K562 (cell line): ENCODE measurements around the gene ISYNA1. TPM values are rescaled to one million over a fixed set of nuclear protein-coding genes. Genes with fewer than 3 reads are reported as not detected.

Source experiments
- BCOR ChIP-seq: fragments of 450-650 bp; IDR thresholded peaks from 2 replicates; pipeline ENCODE4 v1.6.1; 2016
- ETV5 ChIP-seq: sonication (generic); formaldehyde crosslinking; IDR thresholded peaks from 2 replicates; pipeline ENCODE4 v1.4.0; 2020; ENCODE audit warnings: low read depth, mild to moderate bottlenecking, missing genetic modification reagents
- FOXJ2 ChIP-seq: fragments of 200-800 bp; sonication (Bioruptor generic); IDR thresholded peaks from 2 replicates; pipeline ENCODE4 v1.6.1; 2016; ENCODE audit warnings: missing genetic modification characterization, missing compliant biosample characterization
- FUS ChIP-seq: fragments of 200-400 bp; formaldehyde crosslinking; optimal IDR thresholded peaks from 2 replicates; pipeline ENCODE3; 2017; ENCODE audit warnings: low read depth, low read length
- HDAC3 ChIP-seq: fragments of 450-650 bp; IDR thresholded peaks from 2 replicates; pipeline ENCODE4 v1.6.1; 2018; ENCODE audit warnings: borderline replicate concordance, mild to moderate bottlenecking, moderate library complexity; ENCODE audit not compliant: partially characterized antibody
- KDM5B ChIP-seq: fragments of 200-600 bp; sonication (generic); IDR thresholded peaks from 2 replicates; pipeline ENCODE4 v1.6.1; 2012; ENCODE audit warnings: low read depth, mild to moderate bottlenecking, moderate library complexity, low read length, control low read depth, inconsistent platforms; ENCODE audit not compliant: insufficient replicate concordance
- MAZ ChIP-seq, 2 experiments: fragments of 450-650 bp in 1 of 2; sonication (generic) in 1 of 2; formaldehyde crosslinking; IDR thresholded peaks in 1 of 2; conservative IDR thresholded peaks in 1 of 2; 2 replicates each; pipeline versions ENCODE4 v1.4.0 to v1.5.0; 2020; ENCODE audit warnings: mild to moderate bottlenecking in 1 of 2, missing genetic modification reagents in 1 of 2
- MTA1 ChIP-seq: fragments of 450-650 bp; IDR thresholded peaks from 2 replicates; pipeline ENCODE4 v1.6.1; 2017; ENCODE audit warnings: borderline replicate concordance
- POLR2AphosphoS5 ChIP-seq: IDR thresholded peaks from 2 replicates; pipeline ENCODE4 v1.6.1; 2011; ENCODE audit warnings: mild to moderate bottlenecking, low read depth, low read length, moderate library complexity; ENCODE audit not compliant: control insufficient read depth, insufficient read depth
- POLR2B ChIP-seq: fragments of 450-650 bp; IDR thresholded peaks from 2 replicates; pipeline ENCODE4 v1.6.1; 2018; ENCODE audit warnings: low read depth; ENCODE audit not compliant: partially characterized antibody
- POLR2H ChIP-seq: IDR thresholded peaks from 2 replicates; pipeline ENCODE4 v1.6.1; 2016; ENCODE audit warnings: missing genetic modification characterization, low read depth, mild to moderate bottlenecking, control low read depth, missing compliant biosample characterization, moderate library complexity
- RCOR1 ChIP-seq, 2 experiments: IDR thresholded peaks; 2 replicates each; pipeline ENCODE4 v1.6.1; 2012; ENCODE audit warnings: low read depth in 2 of 2, low read length in 2 of 2, borderline replicate concordance in 1 of 2, improper control_type of control experiment in 1 of 2
- RFX1 ChIP-seq: fragments of 450-650 bp; IDR thresholded peaks from 2 replicates; pipeline ENCODE4 v1.6.1; 2016; ENCODE audit warnings: mild to moderate bottlenecking, moderate library complexity
- SMAD1 ChIP-seq: fragments of 150-350 bp; IDR thresholded peaks from 2 replicates; pipeline ENCODE4 v1.6.1; 2014; ENCODE audit warnings: low read length, low read depth; ENCODE audit not compliant: partially characterized antibody
- SP1 ChIP-seq: sonication (generic); formaldehyde crosslinking; IDR thresholded peaks from 2 replicates; pipeline ENCODE4 v1.8.1; 2022; ENCODE audit warnings: mild to moderate bottlenecking, missing genetic modification reagents
- ZBED1 ChIP-seq: IDR thresholded peaks from 2 replicates; pipeline ENCODE4 v1.6.1; 2014
- ZKSCAN8 ChIP-seq: fragments of 200-800 bp; sonication (Bioruptor generic); IDR thresholded peaks from 2 replicates; pipeline ENCODE4 v1.6.1; 2016; ENCODE audit warnings: missing genetic modification characterization, missing compliant biosample characterization
- ZNF316 ChIP-seq: fragments of 450-650 bp; IDR thresholded peaks from 2 replicates; pipeline ENCODE4 v1.6.1; 2016
- ZNF57 ChIP-seq: fragments of 450-650 bp; formaldehyde crosslinking; IDR thresholded peaks from 2 replicates; pipeline ENCODE4 v1.4.0; 2020; ENCODE audit warnings: mild to moderate bottlenecking, moderate library complexity
- polyA plus RNA-seq, 8 experiments: library from polyadenylated mRNA; depleted of rRNA in 4 of 8; stranded (reverse) in 5 of 8; unstranded in 3 of 8; fragments of >200 nt; fragmentation: Nextera tagmentation in 2 of 8; fragmentation: Illumina TruSeq in 1 of 8; extraction: Ambion mirVana in 2 of 8; extraction: Trizol in 1 of 8; gene quantifications; 2 replicates each; pipeline versions ENCODE4 v1.2.1 to v1.2.3, GENCODE V29; 2011 to 2014; ENCODE audit warnings: inconsistent platforms in 1 of 8, missing spikeins in 1 of 8
- total RNA-seq, 7 experiments: library from RNA; depleted of rRNA in 6 of 7; stranded (reverse); fragments of >200 nt in 6 of 7; fragmentation: Illumina TruSeq in 2 of 7; extraction: Trizol in 2 of 7; gene quantifications; 2 replicates each; pipeline versions ENCODE4 v1.2.1 to v1.2.3, GENCODE V29; 2011 to 2021; ENCODE audit warnings: low replicate concordance in 1 of 7

The ISYNA1 gene
- total and polyA plus RNA-seq, 9 of the 15 experiments (the other 6 are each of a cell fraction or from before 2014, with no cell fraction given), result 21.8 to 460 (median 93.2) TPM

DNA sequence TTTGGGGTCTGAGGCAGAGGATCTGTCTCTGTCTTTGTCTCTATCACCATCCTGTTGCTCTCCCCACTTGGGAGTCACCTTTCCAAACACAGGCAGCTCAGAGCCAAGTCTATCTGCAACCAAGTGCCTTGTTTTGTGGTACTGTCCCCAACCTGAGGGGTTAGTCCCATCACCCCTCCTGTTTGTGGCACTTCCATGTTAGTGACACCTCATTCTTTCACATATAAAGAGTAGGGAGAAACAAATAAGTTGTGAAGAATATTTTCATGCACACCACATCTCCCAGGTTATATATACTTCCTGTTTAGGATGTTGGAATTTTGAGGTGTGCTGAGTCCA lies 48.2 kb downstream of the ISYNA1 start (continued):
- 0 out of 2 replicates have a peak, but pooled peaks have one; percentile 18 for TF ChIP-seq ETV5
- peak; percentile 64 for TF ChIP-seq SP1 (CRISPR knock-in tag)
- 0 out of 2 replicates have a peak, but pooled peaks have one; percentile 17 for TF ChIP-seq POLR2AphosphoS5
- peak; percentile 2 for TF ChIP-seq SMAD1
- 0 out of 2 replicates have a peak, but pooled peaks have one; percentile 28 for TF ChIP-seq ZKSCAN8
- no peak for TF ChIP-seq ZNF316
- 0 out of 4 replicates have a peak, but pooled peaks of 1 of the 2 experiments have one; percentile 7 for TF ChIP-seq MAZ (CRISPR knock-in tag; conservative IDR thresholded peaks at IDR 0.05 in 1 of 2, IDR thresholded peaks at IDR 0.05 in 1 of 2)
- TF ChIP-seq ZNF57 (CRISPR knock-in tag), result no peak
- TF ChIP-seq HDAC3, result peak; percentile 16
- TF ChIP-seq POLR2H, result peak; percentile 81; the same call in 1 of the 2 replicates
- no peak for TF ChIP-seq RFX1
- peak; percentile 51 for TF ChIP-seq BCOR
- TF ChIP-seq ZBED1, result peak; percentile 35; the same call in 1 of the 2 replicates
- TF ChIP-seq MTA1, result no peak
- TF ChIP-seq KDM5B, result peak; percentile 14
- TF ChIP-seq RCOR1 (IDR thresholded peaks at IDR 0.05; ENCODE audit: borderline replicate concordance in 1 of 2, low read depth in 2 of 2, low read length in 2 of 2), result peak in 1 of 2 experiments; percentile 47; a peak in 1 of 4 replicates
- peak; percentile 1 for TF ChIP-seq POLR2B
- peak; percentile 40; the same call in 1 of the 2 replicates for TF ChIP-seq FOXJ2 (tag)
- no peak for TF ChIP-seq FUS
